HepG2 (cell line): ENCODE results near the gene STX4. TPM values are rescaled to one million over a fixed set of nuclear protein-coding genes. Genes with fewer than 3 reads are reported as not detected.

Source experiments
- AHDC1 ChIP-seq: sonication (generic); formaldehyde crosslinking; IDR thresholded peaks from 2 replicates; pipeline ENCODE4 v1.5.1; 2020; ENCODE audit warnings: mild to moderate bottlenecking, missing genetic modification reagents, borderline replicate concordance
- CREB1 ChIP-seq, 2 experiments: fragments of 450-650 bp in 1 of 2; IDR thresholded peaks; 2 replicates each; pipeline ENCODE4 v1.6.1; 2016 to 2017; ENCODE audit warnings: control low read depth in 1 of 2, mild to moderate bottlenecking in 1 of 2, missing compliant biosample characterization in 1 of 2, missing genetic modification characterization in 1 of 2
- GMEB1 ChIP-seq: sonication (generic); formaldehyde crosslinking; IDR thresholded peaks from 2 replicates; pipeline ENCODE4 v1.5.1; 2020; ENCODE audit warnings: missing genetic modification reagents, mild to moderate bottlenecking, borderline replicate concordance
- GPN1 ChIP-seq: sonication (generic); formaldehyde crosslinking; IDR thresholded peaks from 2 replicates; pipeline ENCODE4 v1.5.1; 2020; ENCODE audit warnings: missing genetic modification reagents, borderline replicate concordance
- HBP1 ChIP-seq: IDR thresholded peaks from 2 replicates; pipeline ENCODE4 v1.6.1; 2016; ENCODE audit warnings: low read depth, control low read depth
- RELA ChIP-seq: sonication (generic); formaldehyde crosslinking; IDR thresholded peaks from 2 replicates; pipeline ENCODE4 v1.4.0; 2020; ENCODE audit warnings: missing genetic modification reagents
- SETDB1 ChIP-seq: sonication (generic); formaldehyde crosslinking; IDR thresholded peaks from 2 replicates; pipeline ENCODE4 v1.5.1; 2020; ENCODE audit warnings: missing genetic modification reagents, mild to moderate bottlenecking, borderline replicate concordance
- SP4 ChIP-seq: sonication (generic); formaldehyde crosslinking; IDR thresholded peaks from 2 replicates; pipeline ENCODE4 v1.8.1; 2023; ENCODE audit warnings: mild to moderate bottlenecking, missing genetic modification reagents
- SP5 ChIP-seq: IDR thresholded peaks from 2 replicates; pipeline ENCODE4 v1.6.1; 2016; ENCODE audit warnings: low read depth, borderline replicate concordance
- STAG1 ChIP-seq: sonication (generic); formaldehyde crosslinking; IDR thresholded peaks from 2 replicates; pipeline ENCODE4 v1.4.0; 2020; ENCODE audit warnings: missing genetic modification reagents
- ZFP62 ChIP-seq: sonication (generic); formaldehyde crosslinking; IDR thresholded peaks from 2 replicates; pipeline ENCODE4 v1.4.0; 2020; ENCODE audit warnings: missing genetic modification reagents
- ZNF264 ChIP-seq: sonication (generic); formaldehyde crosslinking; IDR thresholded peaks from 2 replicates; pipeline ENCODE4 v1.4.0; 2020; ENCODE audit warnings: missing genetic modification reagents
- ZNF280B ChIP-seq: sonication (generic); formaldehyde crosslinking; IDR thresholded peaks from 2 replicates; pipeline ENCODE4 v1.5.0; 2020; ENCODE audit warnings: missing genetic modification reagents, mild to moderate bottlenecking, borderline replicate concordance
- ZNF30 ChIP-seq: sonication (generic); formaldehyde crosslinking; IDR thresholded peaks from 2 replicates; pipeline ENCODE4 v1.5.0; 2020; ENCODE audit warnings: mild to moderate bottlenecking, missing genetic modification reagents
- ZNF432 ChIP-seq: sonication (generic); formaldehyde crosslinking; IDR thresholded peaks from 2 replicates; pipeline ENCODE4 v1.5.0; 2020; ENCODE audit warnings: missing genetic modification reagents, mild to moderate bottlenecking, borderline replicate concordance
- ZNF562 ChIP-seq: sonication (generic); formaldehyde crosslinking; IDR thresholded peaks from 2 replicates; pipeline ENCODE4 v1.8.0; 2022; ENCODE audit warnings: missing genetic modification reagents, borderline replicate concordance
- ZNF816 ChIP-seq: sonication (generic); formaldehyde crosslinking; IDR thresholded peaks from 2 replicates; pipeline ENCODE4 v1.8.0; 2022; ENCODE audit warnings: missing genetic modification reagents, mild to moderate bottlenecking, borderline replicate concordance
- ZSCAN20 ChIP-seq: sonication (generic); formaldehyde crosslinking; IDR thresholded peaks from 2 replicates; pipeline ENCODE4 v1.4.0; 2020; ENCODE audit warnings: missing genetic modification reagents, mild to moderate bottlenecking, borderline replicate concordance
- polyA plus RNA-seq, 8 experiments: library from polyadenylated mRNA; depleted of rRNA in 3 of 8; stranded (reverse) in 7 of 8; unstranded in 1 of 8; fragments of >200 nt; fragmentation: Illumina TruSeq in 4 of 8; extraction: Trizol in 4 of 8; gene quantifications; 2 replicates each; pipeline versions ENCODE4 v1.2.1 to v1.2.3, GENCODE V29; 2011 to 2016; ENCODE audit warnings: low read depth in 4 of 8, missing spikeins in 1 of 8, mixed read lengths in 1 of 8; ENCODE audit not compliant: insufficient read depth in 1 of 8
- total RNA-seq, 5 experiments: library from RNA; depleted of rRNA; stranded (reverse); fragments of >200 nt; fragmentation: Illumina TruSeq; extraction: Trizol; gene quantifications; 2 replicates each; pipeline ENCODE4 v1.2.3, GENCODE V29; 2016; ENCODE audit warnings: low read depth in 1 of 5

The STX4 gene
- total and polyA plus RNA-seq, 2 of the 13 experiments (the other 11 are each of a cell fraction or from before 2014, with no cell fraction given): 29.2 to 34.6 TPM

- no peak for TF ChIP-seq HBP1
- TF ChIP-seq ZNF30 (CRISPR knock-in tag): no peak
- TF ChIP-seq GPN1 (CRISPR knock-in tag): no peak
- no peak for TF ChIP-seq ZSCAN20 (CRISPR knock-in tag)
- no peak for TF ChIP-seq STAG1
- TF ChIP-seq SP5 (CRISPR knock-in tag): no peak
- TF ChIP-seq ZNF816 (CRISPR knock-in tag): no peak
- no peak for TF ChIP-seq ZNF562
- no peak for TF ChIP-seq ZFP62 (CRISPR knock-in tag)
- no peak for TF ChIP-seq SETDB1 (CRISPR knock-in tag)
- no peak for TF ChIP-seq CREB1 (IDR thresholded peaks at IDR 0.05)
- no peak; the same call in 1 of the 2 replicates for TF ChIP-seq CREB1 (CRISPR knock-in tag; IDR thresholded peaks at IDR 0.05)
- TF ChIP-seq ZNF432 (CRISPR knock-in tag): peak; percentile 92
- TF ChIP-seq ZNF264: no peak
- no peak for TF ChIP-seq RELA
- no peak; the same call in 1 of the 2 replicates for TF ChIP-seq SP4
- 0 out of 2 replicates have a peak, but pooled peaks have one; percentile 11 for TF ChIP-seq AHDC1 (CRISPR knock-in tag)
- no peak for TF ChIP-seq ZNF280B (CRISPR knock-in tag)
- no peak for TF ChIP-seq GMEB1 (CRISPR knock-in tag)
These were observed 34.3 kb upstream of the STX4 start (continued) for GRCh38 chr16:30998852-30999761.
